HG03442 (cell line): Measurements from ENCODE around the gene SPACA4.

Experiments used
- ATAC-seq: cut with Tn5 transposase; IDR thresholded peaks from one replicate; pipeline ENCODE4 v1.9.1; 2021; ENCODE audit warnings: mild to moderate bottlenecking, moderate library complexity; ENCODE audit not compliant: unreplicated experiment

The SPACA4 gene

DNA sequence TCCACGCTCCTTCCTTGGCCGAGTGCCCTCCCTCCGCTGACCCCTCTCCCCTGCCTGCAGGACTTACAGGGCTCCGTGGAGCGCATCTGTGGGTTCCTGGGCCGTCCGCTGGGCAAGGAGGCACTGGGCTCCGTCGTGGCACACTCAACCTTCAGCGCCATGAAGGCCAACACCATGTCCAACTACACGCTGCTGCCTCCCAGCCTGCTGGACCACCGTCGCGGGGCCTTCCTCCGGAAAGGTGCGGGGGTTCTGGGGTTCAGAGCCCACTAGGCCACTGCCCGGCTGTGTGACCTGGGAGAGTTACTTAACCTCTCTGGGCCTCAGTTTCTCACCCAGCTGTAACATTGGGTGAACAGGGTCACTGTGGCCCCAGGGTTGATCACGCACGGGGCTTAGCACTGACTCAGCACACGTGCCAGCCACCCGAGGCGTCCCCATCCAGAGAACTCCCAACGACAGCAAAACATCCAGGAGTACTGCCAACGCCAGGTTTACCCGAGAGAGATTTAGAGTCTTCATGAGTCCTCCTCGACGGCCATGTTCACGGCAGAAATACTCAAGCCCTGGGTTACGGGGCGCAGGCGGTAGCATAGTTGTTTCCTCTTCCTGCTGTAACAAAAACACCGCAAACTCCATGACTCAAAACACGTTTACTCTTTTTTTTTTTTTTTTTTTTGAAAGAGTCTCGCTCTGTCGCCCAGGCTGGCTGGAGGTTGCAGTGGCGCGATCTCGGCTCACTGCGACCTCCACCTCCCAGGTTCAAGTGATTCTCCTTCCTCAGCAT, 9.7 kb upstream of the SPACA4 start:
- ATAC-seq: no peak

DNA sequence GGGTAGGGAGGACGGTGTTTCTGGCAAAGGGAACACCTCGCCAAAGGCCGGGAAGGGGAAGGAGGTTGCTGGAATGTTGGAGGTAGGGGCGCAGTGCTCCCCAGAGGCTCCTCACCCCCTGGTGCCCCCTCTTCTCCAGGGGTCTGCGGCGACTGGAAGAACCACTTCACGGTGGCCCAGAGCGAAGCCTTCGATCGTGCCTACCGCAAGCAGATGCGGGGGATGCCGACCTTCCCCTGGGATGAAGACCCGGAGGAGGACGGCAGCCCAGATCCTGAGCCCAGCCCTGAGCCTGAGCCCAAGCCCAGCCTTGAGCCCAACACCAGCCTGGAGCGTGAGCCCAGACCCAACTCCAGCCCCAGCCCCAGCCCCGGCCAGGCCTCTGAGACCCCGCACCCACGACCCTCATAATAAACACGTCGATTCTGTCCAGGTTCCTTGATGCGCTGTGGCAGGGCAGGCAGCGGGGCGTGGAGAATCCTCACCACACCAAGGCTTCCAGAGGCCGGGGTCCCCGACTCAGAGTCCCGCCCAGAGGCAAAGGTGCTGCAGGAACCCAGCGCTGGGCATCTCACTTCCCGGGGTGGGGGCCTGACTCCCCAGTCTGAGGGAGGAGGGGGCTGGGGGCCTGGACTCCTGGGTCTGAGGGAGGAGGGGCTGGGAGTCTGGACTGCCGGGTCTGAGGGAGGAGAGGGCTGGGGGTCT, 7.4 kb upstream of the SPACA4 start:
- no peak for ATAC-seq

DNA sequence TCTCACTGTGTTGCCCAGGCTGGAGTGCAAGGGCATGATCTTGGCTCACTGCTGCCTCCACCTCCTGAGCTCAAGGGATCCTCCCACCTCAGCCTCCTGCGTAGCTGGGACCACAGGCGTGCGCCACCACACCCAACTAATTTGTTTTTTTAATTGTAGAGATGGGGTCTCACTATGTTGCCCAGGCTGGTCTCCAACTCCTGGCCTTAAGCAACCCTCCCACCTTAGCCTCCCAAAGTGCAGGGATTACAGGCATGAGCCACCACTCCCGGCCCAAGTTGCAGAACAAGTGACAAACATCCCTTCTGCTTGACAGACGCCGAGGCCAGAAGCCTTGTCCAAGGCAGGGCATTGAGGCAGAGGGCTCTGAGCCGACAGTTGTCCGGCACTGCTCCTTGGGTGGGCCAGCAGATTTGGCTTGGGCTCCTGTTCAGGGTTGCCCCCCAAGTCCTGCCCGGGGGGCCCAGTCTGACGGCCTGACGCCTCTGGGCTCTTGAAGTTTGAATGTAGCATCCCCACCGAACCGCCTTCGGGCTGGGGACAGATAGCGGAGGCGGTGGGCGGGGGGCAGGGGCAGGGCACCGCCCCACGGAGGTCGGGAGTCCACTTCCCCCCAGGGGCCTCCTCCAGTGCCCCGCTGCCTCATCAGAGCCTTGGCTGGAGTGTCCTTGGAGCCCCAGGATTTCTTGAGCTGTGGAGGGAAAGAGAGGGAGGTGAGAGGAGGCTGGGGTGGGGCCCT, 5.7 kb upstream of the SPACA4 start:
- no peak for ATAC-seq

DNA sequence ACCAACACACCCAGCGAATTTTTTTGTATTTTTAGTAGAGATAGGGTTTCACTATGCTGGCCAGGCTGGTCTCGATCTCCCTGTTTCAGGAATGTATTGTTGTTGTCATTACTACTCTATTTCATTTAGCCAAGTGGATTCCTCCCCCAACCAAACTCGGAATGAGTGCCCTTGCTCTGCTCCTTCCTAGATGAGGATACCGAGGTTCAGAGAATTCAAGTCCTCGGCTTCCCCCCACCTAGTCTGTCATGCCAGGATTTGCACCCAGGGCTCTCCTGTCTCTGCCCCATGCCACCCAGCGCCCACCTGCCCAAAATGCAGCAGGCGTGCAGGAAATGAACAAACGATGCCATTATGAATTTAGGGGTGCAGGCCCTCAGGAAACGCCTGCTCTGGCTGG, 3.5 kb upstream of the SPACA4 start:
- ATAC-seq: no peak

DNA sequence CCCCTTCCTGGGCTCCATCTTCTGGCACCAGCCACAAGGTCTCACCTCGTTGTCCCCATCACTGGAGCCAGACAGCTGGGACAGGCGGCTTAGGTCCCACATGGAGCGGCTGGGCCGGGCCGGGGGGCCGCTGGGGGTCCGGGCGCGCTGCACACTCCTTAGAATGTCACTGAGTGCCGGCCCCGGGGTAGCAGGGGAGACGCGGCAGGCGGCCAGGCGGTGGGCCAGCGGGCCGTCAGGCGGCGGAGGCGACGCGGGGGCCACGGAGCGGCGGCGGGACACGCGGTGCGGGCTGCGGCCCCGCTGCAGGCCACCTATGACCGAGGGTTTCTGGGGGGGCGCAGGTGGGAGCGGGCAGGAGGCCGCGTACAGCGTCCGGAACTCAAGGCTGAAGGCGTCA, 3.1 kb upstream of the SPACA4 start:
- ATAC-seq: no peak

DNA sequence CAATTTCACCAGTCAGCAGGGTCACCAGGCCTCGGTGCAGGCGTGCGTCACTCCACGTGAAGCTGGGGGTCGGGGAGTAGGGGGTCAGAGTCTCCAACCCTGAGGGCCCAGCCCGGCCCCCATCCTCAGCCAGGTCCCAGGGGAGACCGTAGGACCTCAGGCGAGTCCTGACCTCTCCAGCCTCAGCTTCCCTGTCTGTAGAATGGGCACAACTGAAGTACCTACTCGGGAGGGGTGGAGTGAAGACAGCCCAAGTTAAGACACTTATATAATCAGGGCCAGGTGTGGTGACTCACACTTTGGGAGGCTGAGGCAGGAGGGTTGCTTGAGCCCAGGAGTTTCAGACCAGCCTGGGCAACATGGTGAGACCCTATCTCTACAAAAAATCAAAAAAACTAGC, 2.7 kb upstream of the SPACA4 start:
- ATAC-seq: no peak

DNA sequence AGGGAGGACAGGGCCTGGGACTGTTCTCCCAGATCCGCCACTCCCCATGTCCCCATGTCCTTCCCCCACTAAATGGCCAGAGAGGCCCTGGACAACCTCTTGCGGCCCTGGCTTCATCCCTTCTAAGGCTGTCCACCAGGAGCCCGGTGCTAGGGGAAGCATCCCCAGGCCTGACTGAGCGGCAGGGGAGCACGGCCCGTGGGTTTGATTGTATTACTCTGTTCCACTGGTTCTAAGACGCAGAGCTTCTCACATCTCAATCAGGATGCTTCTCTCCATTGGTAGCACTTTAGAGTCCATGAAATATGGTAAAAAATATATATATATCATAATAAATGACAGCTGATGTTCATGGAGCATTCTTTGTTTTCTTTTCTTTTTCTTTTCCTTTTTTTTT, 815 bp downstream of the SPACA4 start:
- ATAC-seq: no peak

DNA sequence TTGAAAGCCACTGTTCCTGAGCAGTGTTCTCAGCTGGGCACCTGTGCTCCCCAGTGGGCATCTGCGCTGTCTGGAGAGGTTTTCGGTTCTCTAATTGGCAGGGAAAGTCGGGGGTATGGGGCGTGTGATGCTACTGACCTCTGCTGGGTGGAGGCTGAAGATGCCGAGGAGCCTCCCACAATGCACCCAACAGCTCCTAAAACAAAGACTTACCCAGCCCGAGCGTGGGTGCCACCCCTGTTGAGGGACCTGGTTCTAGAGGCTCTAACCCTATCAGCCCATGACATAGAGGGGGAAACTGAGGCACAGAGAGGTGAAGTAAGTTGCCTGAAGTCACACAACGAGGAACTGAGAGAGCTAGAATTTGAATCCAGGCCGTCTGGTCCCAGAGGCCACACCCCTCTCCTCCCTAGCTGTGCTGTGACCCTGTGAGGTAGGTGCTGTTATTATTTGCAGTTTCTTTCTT, 2.3 kb downstream of the SPACA4 start:
- no peak for ATAC-seq

DNA sequence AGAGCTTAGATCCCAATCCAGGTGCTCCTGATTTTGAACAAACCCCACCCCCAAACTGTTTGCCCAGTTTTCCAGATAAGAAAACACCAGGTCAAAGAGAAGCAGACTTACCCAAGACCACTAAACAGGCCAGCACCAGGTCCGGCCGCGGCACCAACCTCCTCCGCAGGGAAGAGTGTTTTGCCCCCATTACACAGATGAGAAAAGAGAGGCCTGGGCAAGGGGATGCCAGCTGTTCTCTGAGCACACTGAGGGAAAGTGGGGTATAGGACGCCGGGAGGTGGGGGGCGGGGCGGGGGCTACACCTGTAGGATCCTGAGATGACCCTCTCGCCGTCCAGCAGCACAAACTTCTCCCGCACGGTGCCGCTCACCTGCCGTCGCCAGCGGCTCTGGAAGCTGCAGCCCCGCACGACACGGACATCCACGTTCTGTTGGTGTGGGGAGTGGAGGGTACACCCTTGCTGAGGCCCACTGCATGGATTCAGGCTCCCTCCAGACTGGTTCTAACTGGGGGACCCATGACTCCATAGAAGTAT, 3.1 kb downstream of the SPACA4 start:
- ATAC-seq: no peak

DNA sequence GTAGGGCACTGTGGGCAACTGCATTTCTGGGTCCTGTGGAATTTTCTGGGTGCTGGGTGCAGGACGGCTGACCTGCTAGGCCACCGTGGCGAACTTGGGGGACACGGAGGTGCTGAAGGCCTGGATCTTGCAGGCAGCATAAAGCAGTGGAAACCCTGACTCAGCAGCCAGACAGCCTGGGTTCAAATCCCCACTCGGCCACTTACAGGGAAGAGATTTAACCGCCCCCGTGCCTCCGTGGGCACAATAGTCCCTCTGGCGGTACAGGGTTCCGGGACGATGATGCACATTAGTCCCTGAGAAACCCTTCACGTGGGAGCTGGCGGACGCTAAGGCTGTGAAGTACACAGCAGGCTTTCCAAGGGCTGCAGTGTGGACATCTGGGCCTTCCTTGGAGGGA, 5.3 kb downstream of the SPACA4 start:
- ATAC-seq: no peak

DNA sequence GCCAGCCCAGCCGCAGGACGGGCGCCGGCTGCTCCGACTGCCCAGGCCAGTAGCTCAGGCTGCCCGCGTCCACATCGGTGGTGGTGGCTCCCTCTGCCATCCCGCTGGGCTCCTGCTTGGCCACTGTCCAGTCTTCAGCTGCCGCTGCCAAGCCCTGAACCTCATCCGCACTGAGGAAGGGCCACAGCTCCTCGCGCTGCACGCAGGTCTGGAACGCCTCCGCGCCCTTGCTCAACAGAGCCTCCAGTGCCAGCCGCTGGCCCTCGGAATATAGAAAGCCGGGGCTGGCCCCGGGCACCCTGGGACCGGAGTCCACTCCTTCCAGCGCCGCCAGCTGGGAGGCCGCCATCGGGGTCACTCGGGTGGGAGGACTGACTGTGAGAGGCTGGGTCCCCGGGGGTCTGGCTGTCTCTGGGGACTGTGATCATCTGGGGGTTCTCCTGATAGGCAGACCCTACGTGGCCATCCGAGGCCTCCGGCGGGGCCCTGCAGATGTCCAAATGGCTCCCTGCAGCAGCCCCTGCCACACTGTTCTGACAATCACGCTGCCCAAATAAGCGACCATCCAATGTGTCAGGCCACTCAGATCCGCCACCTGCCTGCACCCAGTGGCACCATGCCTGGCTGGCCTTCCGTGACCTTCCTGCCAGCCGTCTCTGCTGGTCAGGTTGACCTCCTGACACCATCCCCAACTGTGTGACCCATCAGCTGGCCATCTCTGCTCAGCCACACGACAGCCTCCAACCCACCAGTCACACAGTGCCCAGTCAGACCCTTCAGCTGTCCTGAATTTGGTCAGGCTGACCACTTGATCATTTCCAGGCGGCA, 6.7 kb downstream of the SPACA4 start:
- no peak for ATAC-seq

DNA sequence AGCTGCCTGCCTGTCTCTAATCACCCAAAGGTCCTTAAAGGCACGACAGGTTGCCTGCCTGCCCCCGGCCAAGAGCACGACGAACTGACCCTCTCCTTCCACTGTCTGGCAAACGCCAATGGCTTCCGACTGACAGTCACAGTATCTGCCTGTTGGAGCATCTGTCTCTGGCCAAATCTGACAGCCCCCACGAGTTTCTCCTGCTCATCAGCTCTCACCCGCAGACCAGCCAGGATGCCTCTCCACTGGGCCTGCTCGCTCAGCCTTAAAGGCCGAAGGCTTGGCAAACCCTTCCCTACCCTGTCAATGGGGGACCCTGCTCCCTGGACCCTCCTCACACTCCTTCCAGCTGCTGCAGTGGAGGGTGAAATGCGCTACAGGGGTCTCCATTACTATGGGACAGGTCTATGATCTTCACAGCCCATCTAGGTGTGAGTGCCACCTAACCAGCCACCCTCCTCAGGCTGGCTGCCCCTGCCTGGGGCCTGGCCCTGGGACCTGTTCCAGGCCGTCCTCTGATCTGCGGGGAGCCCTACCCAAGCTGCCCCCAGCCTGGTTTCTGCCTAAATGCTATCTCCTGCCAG, 7.4 kb downstream of the SPACA4 start:
- no peak for ATAC-seq

DNA sequence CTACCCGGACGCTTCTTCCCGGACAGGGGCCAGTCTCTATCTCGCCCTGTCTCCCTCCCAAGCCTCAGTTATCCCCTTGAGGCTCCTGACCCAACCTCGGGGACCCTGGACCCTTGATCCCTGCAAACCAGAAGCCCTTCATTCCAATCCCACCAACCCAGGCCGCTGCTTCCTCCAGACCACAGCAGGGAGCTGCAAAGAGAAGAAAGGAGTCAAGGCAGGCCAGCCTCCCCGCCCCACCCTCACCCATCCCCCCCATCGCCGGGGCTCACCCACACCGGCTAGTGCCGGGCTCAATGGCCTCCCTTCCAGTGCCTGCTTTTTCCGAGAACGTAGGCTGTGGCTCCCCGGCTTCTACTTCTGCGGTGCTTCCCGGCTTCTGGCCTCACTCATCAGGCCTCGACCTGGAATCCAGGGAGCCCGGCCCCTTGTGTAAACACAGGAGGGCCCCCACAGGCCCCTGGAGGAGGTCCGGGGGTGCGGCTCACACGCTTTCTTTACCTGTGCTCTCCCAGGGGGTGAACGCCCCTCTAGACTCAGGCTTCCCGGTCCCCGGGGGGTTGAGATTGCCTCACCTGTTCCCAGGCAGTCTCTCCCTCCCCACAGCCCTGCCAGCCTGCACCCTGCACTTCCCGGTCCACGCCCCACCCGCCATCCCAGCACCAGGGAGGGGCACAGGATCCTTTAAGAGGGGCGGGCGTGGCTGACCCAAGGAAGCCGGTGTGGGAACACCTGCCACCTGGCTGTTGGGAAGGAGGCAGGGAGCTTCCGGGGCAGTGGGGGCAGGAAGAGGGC, 8.1 kb downstream of the SPACA4 start, which contains the start of gene FAM83E:
FAM83E (minus strand) TSS at position 641 of the 795 bp plus-strand sequence. CDS start 1,704 bp downstream, outside the sequence.
- no peak for ATAC-seq

DNA sequence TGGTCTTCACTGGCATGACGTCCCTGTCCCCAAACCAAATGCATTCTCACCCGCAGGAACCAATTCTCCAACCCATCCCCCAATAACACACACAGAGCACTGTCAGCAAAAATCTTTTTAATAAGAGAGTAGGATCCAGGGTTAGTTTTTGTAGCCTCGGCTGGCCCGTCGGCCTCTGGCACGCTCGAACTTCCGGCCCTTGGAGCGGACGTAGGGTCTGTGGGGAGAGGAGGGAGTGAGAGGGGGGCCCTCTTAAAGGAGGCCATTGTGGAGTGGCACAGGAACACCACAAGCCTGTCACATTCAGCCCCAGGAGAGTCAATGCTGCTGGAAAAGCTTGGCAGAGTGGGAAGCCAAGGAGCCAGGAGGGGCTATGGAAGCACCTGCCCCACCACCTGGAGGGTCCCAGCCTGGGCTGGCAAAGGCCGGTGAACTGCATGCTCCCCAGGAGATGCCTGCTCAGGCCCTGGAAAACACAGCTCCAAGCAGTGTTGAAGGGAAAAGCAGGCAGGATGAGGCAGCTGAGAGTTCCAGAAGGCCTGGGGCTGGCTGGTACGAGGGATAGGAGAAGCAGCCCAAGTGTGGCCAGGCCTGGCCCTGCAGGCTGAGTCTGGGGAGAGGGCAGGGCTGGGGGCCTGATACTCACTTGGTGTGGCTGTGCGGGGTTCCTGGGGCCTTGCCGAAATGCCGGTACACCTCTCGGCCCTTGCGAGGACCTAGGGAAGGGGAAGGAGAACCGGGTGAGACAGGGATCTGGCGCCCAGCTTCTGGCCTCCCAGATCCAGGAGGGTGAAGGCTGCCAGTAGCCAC, 8.9 kb downstream of the SPACA4 start:
- no peak for ATAC-seq

DNA sequence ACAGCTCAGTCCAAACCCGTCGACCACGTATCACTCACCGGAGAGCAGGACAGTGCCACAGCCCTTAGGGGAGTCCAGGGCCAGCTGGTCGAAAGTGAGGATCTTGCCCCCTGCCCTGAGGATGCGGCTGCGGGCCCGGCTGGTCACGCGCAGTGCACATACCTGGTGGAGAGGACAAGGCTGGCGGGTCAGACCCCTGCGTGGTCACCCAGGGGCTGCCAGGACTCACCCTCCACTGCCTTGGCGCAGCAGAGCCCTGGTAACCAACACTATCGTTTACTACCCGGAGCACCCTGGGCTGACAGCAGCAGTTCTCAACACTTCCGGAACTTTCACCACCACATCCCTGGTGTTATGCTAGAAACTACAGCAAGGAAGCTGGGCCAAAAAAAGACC, 9.5 kb downstream of the SPACA4 start:
- no peak for ATAC-seq

DNA sequence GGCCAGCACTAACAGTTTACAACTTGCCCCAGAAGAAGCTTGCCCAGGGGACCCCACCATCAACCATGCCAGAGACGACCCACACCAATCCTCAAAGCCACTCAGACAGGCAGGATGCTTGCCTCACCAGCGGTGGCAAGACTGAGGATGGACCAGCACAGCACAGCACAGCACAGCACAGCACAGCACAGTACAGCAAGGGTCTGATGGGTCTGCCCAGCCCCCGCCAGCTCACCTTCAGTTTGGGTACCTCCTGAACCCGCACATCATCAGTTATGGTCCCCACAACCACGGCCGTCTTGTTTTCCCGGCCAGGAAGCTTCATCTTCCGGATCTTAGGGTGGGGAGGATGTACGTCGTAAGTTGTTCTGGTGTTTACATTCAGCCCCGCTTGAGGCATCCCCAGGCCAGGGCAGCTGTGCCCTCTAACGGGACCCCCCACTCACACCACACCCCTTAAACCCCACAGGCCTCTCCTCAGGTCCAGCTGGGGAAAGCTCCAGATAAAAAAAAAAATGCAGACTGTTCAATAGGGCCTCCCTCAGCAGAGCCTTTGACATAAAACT, 10.0 kb downstream of the SPACA4 start:
- no peak for ATAC-seq

DNA sequence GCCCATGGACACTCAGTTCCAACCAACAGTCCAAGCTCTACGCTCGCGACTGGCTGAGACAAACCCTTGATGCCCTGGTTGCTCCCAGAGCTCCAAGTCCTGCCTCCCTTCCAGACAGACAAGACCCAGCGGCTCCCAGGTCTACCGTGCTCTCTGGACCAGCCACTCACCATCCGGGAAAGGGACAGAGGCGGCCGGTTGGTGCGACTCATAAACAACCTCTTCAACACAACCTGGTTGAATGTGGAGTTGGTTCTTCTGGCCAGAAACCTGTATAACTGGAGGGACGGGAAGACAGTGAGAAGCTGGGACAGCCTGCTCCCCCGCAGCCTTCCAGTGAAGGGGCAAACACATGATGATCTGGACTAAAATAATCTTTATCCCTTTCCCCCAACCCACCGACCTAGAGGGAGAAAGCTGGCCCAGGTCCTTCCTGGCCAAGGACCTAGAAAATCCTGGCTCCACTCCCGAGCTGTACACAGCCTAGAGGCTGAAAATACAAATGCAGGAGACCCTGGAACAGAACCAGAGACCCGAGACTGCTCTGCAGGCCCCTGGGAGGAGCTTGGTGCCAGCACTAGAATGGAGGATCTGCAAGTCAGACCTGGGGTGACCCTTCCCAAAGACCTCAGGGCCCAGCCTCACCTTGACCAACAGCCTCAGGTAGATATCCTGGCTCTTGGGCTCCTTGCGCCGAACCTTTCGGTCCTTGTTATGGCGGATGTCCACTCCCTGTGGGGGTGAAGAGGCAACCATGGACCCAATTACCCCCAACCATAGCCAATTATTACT, 10.8 kb downstream of the SPACA4 start:
- ATAC-seq: no peak
